ENCODE results near the gene SLC37A4. TPM values are rescaled to one million over a fixed set of nuclear protein-coding genes. Genes with fewer than 3 reads are reported as not detected.
A peak's percentile ranks its signal among the peaks of the same experiment; 100 is the strongest.

Gene SLC37A4
- total and polyA plus RNA-seq, 2 of the 13 experiments (the other 11 are each of a cell fraction or from before 2014, with no cell fraction given) = 43.0 to 56.1 TPM

- no peak overlapping the region for H2AFZ ChIP-seq (ENCODE audit: low read length)
- no peak overlapping the region for H3K4me2 ChIP-seq (ENCODE audit: low read depth, low read length)
- TF ChIP-seq ZNF775 (CRISPR knock-in tag; IDR thresholded peaks at IDR 0.05; ENCODE audit: borderline replicate concordance) = no peak
- TF ChIP-seq ZNF768 (CRISPR knock-in tag; IDR thresholded peaks at IDR 0.05) = no peak
- TF ChIP-seq ZNF234 (CRISPR knock-in tag; conservative IDR thresholded peaks at IDR 0.05) = no peak
- TF ChIP-seq MED1 (CRISPR knock-in tag; IDR thresholded peaks at IDR 0.05) = no peak
- no peak for TF ChIP-seq CBX1 (IDR thresholded peaks at IDR 0.05; ENCODE audit: low read depth)
- TF ChIP-seq ETV5 (CRISPR knock-in tag; IDR thresholded peaks at IDR 0.05; ENCODE audit: borderline replicate concordance) = no peak
- no peak for TF ChIP-seq ZNF687 (CRISPR knock-in tag; IDR thresholded peaks at IDR 0.05)
- TF ChIP-seq KLF9 (CRISPR knock-in tag; IDR thresholded peaks at IDR 0.05; ENCODE audit: low read depth) = no peak
- TF ChIP-seq ZNF678 (CRISPR knock-in tag; IDR thresholded peaks at IDR 0.05) = no peak
- no peak for TF ChIP-seq LCORL (IDR thresholded peaks at IDR 0.05)
- TF ChIP-seq LCORL (CRISPR knock-in tag; IDR thresholded peaks at IDR 0.05) = no peak
- no peak for TF ChIP-seq ZNF230 (CRISPR knock-in tag; IDR thresholded peaks at IDR 0.05)
- TF ChIP-seq ZNF547 (CRISPR knock-in tag; IDR thresholded peaks at IDR 0.05) = no peak
- no peak for TF ChIP-seq ZNF33B (CRISPR knock-in tag; IDR thresholded peaks at IDR 0.05)
- TF ChIP-seq RFX5 (IDR thresholded peaks at IDR 0.05; ENCODE audit: low read depth, low read length) = no peak
- TF ChIP-seq, protein P1, sequence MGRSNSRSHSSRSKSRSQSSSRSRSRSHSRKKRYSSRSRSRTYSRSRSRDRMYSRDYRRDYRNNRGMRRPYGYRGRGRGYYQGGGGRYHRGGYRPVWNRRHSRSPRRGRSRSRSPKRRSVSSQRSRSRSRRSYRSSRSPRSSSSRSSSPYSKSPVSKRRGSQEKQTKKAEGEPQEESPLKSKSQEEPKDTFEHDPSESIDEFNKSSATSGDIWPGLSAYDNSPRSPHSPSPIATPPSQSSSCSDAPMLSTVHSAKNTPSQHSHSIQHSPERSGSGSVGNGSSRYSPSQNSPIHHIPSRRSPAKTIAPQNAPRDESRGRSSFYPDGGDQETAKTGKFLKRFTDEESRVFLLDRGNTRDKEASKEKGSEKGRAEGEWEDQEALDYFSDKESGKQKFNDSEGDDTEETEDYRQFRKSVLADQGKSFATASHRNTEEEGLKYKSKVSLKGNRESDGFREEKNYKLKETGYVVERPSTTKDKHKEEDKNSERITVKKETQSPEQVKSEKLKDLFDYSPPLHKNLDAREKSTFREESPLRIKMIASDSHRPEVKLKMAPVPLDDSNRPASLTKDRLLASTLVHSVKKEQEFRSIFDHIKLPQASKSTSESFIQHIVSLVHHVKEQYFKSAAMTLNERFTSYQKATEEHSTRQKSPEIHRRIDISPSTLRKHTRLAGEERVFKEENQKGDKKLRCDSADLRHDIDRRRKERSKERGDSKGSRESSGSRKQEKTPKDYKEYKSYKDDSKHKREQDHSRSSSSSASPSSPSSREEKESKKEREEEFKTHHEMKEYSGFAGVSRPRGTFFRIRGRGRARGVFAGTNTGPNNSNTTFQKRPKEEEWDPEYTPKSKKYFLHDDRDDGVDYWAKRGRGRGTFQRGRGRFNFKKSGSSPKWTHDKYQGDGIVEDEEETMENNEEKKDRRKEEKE (IDR thresholded peaks at IDR 0.05) = no peak
- no peak for TF ChIP-seq KMT2B (CRISPR knock-in tag; IDR thresholded peaks at IDR 0.05)
- TF ChIP-seq WIZ (CRISPR knock-in tag; IDR thresholded peaks at IDR 0.05) = no peak
- no peak for TF ChIP-seq ZNF781 (CRISPR knock-in tag; IDR thresholded peaks at IDR 0.05; ENCODE audit: borderline replicate concordance, not compliant biosample characterization)
- FAIRE-seq (no peak), ATAC-seq (peak; percentile 21), DNase-seq (ENCODE audit: low spot score) (no peak)
- H3K9me3 ChIP-seq (ENCODE audit: low read length) = no peaks in the 10 kb centered on the region
- ChIA-PET POLR2A (no interaction called here), CTCF (ENCODE audit: low intra/inter-chr PET ratio, low total read pairs) (no interaction called here)
- H3K27ac ChIP-seq (ENCODE audit: extremely low read length, insufficient read depth, low read length) = no peak overlapping the region
- H3K4me1 ChIP-seq (ENCODE audit: insufficient read depth, low read length) = peaks cover 16% of the 10 kb centered on the region
- H3K79me2 ChIP-seq (ENCODE audit: insufficient read depth, low read length) = peaks cover 12% of the 10 kb centered on the region
- WGBS (ENCODE audit: low lambda C conversion rate) = 93% methylated on average over 6 of the region's 6 CpGs
- in situ Hi-C loops (cut with HindIII; ENCODE audit: extremely low pct_ligation_motif_present, low pct_unique_long_range_greater_than_20kb) (no loop called here), intact Hi-C loops (cut with micrococcal nuclease; ENCODE audit: unreplicated experiment) (no loop called here)
- no peak overlapping the region for H3K4me3 ChIP-seq (replicated peaks in 1 of 3; ENCODE audit: insufficient read depth in 1 of 3, low read depth in 2 of 3, low read length in 3 of 3)
- peaks cover 8 to 60% of the 10 kb centered on the region in 2 experiments for H3K36me3 ChIP-seq (replicated peaks in 1 of 2; ENCODE audit: control insufficient read depth in 1 of 2, insufficient read depth in 2 of 2, low read length in 2 of 2)
- BruUV-seq (replicated peaks) = no TSS peak
- H3K9ac ChIP-seq (ENCODE audit: insufficient read depth, low read depth, low read length) = no peak overlapping the region
- peaks cover 14% of the 10 kb centered on the region for H4K20me1 ChIP-seq (ENCODE audit: insufficient read depth, low read length)
- H3K27me3 ChIP-seq (ENCODE audit: control insufficient read depth in 1 of 2, insufficient read depth in 2 of 2, low read length in 2 of 2) = no peaks in the 10 kb centered on the region
These were observed 19.1 kb downstream of the SLC37A4 start for GRCh38 chr11:119011476-119012053.

All from HepG2 (cell line).